ENCODE measurements around the gene TMEM235. TPM values are rescaled to one million over a fixed set of nuclear protein-coding genes. Genes with fewer than 3 reads are reported as not detected.
"Not testable (repeated sequence)": the region's sequence is repeated elsewhere in the genome, so short reads cannot be mapped to it uniquely, and the experiment has no call there.

Gene TMEM235
- total RNA-seq, 2 donors from 2014 or later, result not detected

DNA sequence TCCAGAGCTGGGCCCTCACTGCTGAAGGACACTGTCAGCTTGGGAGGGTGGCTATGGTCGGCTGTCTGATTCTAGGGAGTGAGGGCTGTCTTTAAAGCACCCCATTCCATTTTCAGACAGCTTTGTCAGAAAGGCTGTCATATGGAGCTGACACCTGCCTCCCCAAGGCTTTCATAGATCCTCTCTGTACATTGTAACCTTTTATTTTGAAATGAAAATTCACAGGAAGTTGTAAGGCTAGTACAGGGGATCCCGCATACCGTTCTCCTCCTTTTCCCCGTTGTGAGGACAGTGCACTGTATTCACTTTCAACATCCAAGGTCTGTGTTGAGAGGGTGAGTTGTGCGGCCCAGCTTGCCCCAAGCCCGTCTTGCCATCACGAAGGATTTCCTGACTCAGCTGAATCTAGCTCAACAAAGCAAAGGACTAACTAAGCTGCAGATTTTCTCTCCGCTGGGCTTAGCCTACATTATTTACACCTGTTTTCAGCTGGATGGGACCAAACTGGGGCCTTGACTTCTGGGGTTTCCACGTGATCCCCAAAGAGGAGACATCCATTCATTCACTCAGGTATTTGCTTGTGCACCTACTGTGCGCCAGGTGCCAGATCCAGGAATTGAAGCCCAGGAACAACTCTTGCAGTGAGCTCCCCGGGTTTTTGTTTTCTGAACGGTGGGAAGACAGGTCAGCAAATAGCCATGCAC is 5.2 kb upstream of the TMEM235 start:
- H3K36me3 Mint-ChIP-seq, result no peaks in the 10 kb centered on the region

DNA sequence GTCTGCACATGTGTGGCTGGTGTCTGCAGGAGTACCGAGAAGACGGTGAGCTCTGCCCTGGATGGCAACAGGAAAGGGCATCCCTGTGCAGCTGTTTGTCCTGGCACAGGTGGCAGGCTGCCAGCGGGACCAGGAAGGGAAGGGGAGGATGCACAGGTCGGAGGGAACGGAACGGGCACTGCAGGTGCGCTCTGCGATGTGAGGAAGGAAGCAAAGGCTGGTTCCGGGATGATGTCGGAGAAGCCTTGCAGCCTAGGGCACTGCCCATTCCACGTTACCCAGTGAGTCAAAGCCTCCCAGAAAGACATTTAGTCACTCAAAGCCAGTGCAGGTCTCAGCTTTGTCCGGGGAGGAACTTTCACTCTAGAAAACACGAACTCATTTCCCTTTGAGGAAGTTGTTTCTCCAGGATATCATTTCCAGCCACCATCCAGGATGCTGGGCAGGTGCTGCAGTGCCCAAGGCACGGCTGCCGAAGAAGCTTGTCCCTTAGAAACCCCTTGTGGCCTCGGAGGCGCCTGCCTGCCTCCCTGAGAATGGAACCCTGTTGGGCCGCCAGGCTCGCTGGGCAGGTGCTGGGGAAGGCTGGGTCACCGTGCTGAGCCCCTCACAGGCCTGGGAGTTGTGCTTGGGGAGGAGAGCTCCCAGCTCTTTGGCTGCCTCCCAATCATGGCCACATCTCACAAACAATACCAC is 4.5 kb upstream of the TMEM235 start:
- Mint-ChIP-seq H3K4me3 (no peak overlapping the region), H3K27ac (no peak overlapping the region), H3K4me1 (ENCODE audit: low read depth in 2 of 2) (no peaks in the 10 kb centered on the region), H3K36me3 (no peaks in the 10 kb centered on the region), H3K9me3 (no peaks in the 10 kb centered on the region), H3K27me3 (peaks cover 0 to 13% of the 10 kb centered on the region in 2 donors)
- DNase-seq (ENCODE audit: low spot score), result no peak
- no peak for ATAC-seq

More for the DNA sequence above, 5.2 kb upstream of the TMEM235 start:
- H3K9me3 Mint-ChIP-seq, result no peaks in the 10 kb centered on the region
- DNase-seq (ENCODE audit: low spot score) (no peak), ATAC-seq (no peak)
- no peaks in the 10 kb centered on the region for H3K4me1 Mint-ChIP-seq (ENCODE audit: low read depth in 2 of 2)
- no peak overlapping the region for H3K4me3 Mint-ChIP-seq
- H3K27ac Mint-ChIP-seq, result no peak overlapping the region
- H3K27me3 Mint-ChIP-seq, result peaks cover 0 to 13% of the 10 kb centered on the region in 2 donors

DNA sequence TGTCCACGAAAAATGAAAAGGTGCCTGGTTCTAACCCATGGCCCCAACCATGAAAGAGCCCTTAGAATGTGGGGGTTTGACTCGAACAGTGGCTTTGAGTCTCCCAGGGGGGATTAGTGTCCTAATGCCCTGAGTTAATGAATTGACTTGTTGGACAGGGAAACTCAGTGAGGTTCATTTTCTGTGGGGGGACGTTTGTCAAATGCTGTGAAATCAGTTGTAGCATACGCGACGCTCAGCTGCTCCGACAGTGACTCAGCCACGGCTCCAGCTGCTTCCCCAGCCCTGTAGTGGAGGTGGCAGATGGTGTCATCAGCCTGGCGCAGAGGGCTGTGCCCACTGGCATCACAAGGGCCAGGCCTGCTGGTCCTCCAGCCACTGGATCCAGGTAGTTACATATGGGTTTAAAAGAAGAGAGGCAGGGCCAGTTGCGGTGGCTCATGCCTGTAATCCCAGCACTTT is 3.9 kb upstream of the TMEM235 start:
- Mint-ChIP-seq H3K27ac (no peak overlapping the region), H3K4me1 (ENCODE audit: low read depth in 2 of 2) (peaks cover 0 to 4% of the 10 kb centered on the region in 2 donors), H3K4me3 (no peak overlapping the region), H3K9me3 (no peaks in the 10 kb centered on the region), H3K36me3 (no peaks in the 10 kb centered on the region), H3K27me3 (peaks cover 0 to 16% of the 10 kb centered on the region in 2 donors)
- no peak for ATAC-seq
- no peak for DNase-seq (ENCODE audit: low spot score)

DNA sequence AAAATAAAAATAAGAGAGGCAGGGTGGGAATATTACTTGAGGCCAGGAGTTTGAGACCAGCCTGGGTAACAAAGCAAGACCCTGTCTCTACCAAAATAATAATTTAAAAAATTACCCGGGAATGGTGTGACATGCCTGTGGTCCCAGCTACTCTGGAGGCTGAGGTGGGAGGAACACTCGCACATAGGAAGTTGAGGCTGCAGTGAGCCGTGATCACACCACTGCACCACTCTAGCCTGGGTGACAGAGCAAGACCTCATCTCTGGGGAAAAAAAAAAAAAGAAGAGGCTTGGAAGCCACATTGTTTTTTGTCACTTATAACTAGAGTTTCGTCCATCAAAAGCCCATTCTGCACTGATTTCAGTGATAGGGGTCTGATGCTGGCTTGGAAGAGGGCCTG is 3.3 kb upstream of the TMEM235 start:
- H3K4me3 Mint-ChIP-seq, result no peak overlapping the region
- peaks cover 0 to 21% of the 10 kb centered on the region in 2 donors for H3K27me3 Mint-ChIP-seq
- peaks cover 0 to 6% of the 10 kb centered on the region in 2 donors for H3K4me1 Mint-ChIP-seq (ENCODE audit: low read depth in 2 of 2)
- no peak for DNase-seq (ENCODE audit: low spot score)
- H3K36me3 Mint-ChIP-seq, result no peaks in the 10 kb centered on the region
- no peak for ATAC-seq
- H3K9me3 Mint-ChIP-seq, result no peaks in the 10 kb centered on the region
- no peak overlapping the region for H3K27ac Mint-ChIP-seq

DNA sequence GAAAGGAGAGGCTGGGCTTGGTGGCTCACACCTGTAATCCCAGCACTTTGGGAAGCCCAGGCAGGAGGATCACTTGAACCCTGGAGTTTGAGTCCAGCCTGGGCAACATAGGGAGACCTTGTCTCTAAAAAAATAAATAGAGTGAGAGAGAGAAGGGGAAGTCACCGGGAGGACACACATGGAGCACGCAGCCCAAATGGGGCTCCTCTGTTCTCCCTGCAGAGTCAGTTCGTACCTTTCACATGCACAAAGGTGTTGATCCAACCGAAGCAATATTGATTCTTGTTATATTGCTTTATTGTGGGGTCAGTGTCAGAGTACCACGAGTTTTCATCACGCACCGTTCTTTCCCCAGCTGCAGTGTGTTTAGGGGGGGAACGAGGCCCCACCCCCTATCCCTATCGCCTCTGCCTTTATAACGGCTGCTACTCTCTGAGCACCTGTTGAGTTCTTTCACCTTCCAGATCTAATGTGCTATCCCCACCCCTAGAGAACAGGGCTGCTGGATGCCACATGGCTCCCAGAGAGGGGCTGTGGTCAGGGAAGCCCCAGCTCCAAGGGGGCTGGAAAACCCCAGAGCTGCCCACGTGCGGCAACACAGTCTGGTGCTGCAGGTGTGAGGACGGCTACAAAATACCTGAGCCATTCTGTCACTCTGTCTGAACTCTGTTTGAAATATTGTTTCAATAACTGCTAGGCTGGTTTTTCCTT is 1.0 kb upstream of the TMEM235 start:
- no peaks in the 10 kb centered on the region for H3K9me3 Mint-ChIP-seq
- peaks cover 0 to 21% of the 10 kb centered on the region in 2 donors for H3K27me3 Mint-ChIP-seq
- no peaks in the 10 kb centered on the region for H3K36me3 Mint-ChIP-seq
- peaks cover 0 to 6% of the 10 kb centered on the region in 2 donors for H3K4me1 Mint-ChIP-seq (ENCODE audit: low read depth in 2 of 2)
- no peak overlapping the region for H3K4me3 Mint-ChIP-seq
- H3K27ac Mint-ChIP-seq, result no peak overlapping the region
- ATAC-seq (no peak), DNase-seq (ENCODE audit: low spot score) (no peak)

DNA sequence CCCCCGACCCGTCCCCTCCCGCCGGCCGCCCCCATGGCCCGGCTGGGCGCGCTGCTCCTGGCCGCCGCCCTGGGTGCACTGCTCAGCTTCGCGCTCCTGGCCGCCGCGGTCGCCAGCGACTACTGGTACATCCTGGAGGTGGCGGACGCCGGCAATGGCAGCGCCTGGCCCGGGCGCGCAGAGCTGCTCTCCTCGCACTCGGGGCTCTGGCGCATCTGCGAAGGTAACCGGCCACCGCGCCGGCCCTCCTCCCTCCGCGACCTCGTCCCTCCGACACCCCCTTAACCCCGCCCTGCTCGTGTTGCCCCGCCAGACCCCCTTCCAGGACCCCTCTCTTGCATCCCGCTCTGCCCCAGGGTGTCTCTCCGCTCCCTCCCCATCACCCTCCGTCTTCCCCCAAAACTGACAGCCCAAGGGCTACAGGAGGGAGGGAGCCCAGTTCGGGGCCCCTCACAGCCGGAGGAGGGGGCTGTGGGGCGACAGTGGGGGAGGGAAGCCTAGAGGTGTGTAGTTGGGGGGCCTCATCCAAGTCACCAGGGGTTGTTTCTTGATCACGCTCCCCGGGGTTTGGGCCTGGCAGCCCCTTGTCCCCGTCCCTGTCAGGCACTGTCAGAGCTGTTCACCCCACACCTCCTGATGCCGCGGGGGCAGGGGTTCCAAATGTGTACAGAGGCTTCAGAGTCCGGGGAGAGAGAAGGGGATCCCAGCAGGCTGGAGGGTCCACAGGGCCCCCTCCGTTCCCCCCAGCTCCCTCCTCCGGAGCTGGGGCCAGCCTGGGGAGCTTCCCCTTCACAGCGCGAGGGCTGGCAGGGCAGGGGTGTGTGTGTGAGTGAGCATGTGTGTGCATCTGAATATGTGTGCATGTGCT is 794 bp downstream of the TMEM235 start:
- no peak for DNase-seq (ENCODE audit: low spot score)
- H3K4me3 Mint-ChIP-seq, result no peak overlapping the region

DNA sequence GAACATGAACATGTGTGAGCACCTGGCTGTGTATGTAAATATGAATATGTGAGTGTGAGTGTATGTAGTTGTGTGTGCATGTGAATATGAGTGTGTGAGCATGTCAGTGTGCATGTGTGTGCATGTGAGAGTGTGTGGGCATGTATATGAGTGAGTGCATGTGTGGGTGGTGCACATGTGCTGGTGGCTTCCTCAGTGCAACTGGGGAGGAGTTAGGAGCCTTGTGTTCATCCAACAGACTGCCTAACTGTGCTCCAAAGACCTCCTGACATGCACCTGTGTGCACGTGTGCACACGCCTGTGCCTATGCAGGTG is 1.4 kb downstream of the TMEM235 start:
- peaks cover 0 to 15% of the 10 kb centered on the region in 2 donors for H3K27me3 Mint-ChIP-seq
- H3K4me3 Mint-ChIP-seq, result no peak overlapping the region
- no peak overlapping the region for H3K27ac Mint-ChIP-seq
- no peaks in the 10 kb centered on the region for H3K9me3 Mint-ChIP-seq
- no peaks in the 10 kb centered on the region for H3K36me3 Mint-ChIP-seq
- H3K4me1 Mint-ChIP-seq (ENCODE audit: low read depth in 2 of 2), result peaks cover 0 to 6% of the 10 kb centered on the region in 2 donors
- ATAC-seq (no peak), DNase-seq (ENCODE audit: low spot score) (no peak)

More for the DNA sequence above, 794 bp downstream of the TMEM235 start:
- Mint-ChIP-seq H3K27ac (no peak overlapping the region), H3K4me1 (ENCODE audit: low read depth in 2 of 2) (peaks cover 0 to 6% of the 10 kb centered on the region in 2 donors), H3K9me3 (no peaks in the 10 kb centered on the region), H3K27me3 (peaks cover 0 to 19% of the 10 kb centered on the region in 2 donors), H3K36me3 (no peaks in the 10 kb centered on the region)
- ATAC-seq, result peak; percentile 56 to 69

DNA sequence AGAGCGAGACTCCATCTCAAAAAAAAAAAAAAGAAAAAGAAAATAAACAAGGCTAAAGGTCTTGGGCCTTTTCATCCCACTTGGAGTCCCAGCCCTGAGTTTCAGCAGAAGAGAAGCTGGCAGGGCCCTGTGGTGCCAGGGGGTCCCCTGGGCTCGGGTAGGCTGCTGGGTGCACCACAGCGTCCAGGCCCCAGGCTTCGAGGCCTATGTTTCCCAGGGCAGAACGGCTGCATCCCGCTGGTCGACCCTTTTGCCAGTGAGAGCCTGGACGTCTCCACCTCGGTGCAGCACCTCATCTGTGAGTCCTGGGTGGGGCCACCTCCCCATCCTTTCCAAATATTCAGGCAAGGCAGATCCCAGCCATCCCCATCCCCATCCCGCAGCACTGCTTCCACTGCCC is 2.2 kb downstream of the TMEM235 start:
- Mint-ChIP-seq H3K9me3 (no peaks in the 10 kb centered on the region), H3K4me1 (ENCODE audit: low read depth in 2 of 2) (peaks cover 0 to 6% of the 10 kb centered on the region in 2 donors), H3K36me3 (no peaks in the 10 kb centered on the region), H3K27ac (no peak overlapping the region), H3K27me3 (peaks cover 0 to 15% of the 10 kb centered on the region in 2 donors), H3K4me3 (no peak overlapping the region)
- ATAC-seq (no peak), DNase-seq (ENCODE audit: low spot score) (no peak)

DNA sequence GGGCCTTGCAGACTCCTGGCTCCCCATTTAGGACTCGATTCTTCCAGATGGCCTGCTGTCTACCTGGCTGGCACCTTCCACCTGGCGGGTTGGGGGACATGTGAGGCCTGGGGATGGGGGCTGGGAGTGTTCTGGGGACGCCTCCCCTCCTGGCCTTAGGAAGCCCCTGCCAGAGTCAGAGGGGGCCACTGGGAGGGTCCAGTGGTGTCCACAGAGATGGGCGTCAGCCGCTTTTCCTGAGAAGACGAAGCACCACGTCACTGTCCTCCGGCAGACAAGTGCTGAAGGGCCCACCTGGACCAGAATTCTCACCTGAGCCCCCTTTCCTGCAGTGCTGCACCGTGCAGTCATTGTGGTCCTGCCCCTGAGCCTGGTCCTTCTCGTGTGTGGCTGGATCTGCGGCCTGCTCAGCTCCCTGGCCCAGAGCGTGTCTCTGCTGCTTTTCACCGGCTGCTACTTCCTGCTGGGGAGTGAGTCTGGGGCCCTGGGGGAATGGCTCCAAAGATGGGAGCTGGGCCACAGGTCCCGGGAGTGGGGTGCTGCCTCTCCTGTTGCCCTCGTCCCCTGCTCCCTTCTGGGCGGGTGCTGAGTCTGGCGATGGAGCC is 2.9 kb downstream of the TMEM235 start:
- peaks cover 0 to 6% of the 10 kb centered on the region in 2 donors for H3K4me1 Mint-ChIP-seq (ENCODE audit: low read depth in 2 of 2)
- ATAC-seq, result no peak
- no peak overlapping the region for H3K27ac Mint-ChIP-seq
- no peaks in the 10 kb centered on the region for H3K36me3 Mint-ChIP-seq
- H3K27me3 Mint-ChIP-seq, result peaks cover 0 to 15% of the 10 kb centered on the region in 2 donors
- no peaks in the 10 kb centered on the region for H3K9me3 Mint-ChIP-seq
- no peak overlapping the region for H3K4me3 Mint-ChIP-seq
- DNase-seq (ENCODE audit: low spot score), result no peak

DNA sequence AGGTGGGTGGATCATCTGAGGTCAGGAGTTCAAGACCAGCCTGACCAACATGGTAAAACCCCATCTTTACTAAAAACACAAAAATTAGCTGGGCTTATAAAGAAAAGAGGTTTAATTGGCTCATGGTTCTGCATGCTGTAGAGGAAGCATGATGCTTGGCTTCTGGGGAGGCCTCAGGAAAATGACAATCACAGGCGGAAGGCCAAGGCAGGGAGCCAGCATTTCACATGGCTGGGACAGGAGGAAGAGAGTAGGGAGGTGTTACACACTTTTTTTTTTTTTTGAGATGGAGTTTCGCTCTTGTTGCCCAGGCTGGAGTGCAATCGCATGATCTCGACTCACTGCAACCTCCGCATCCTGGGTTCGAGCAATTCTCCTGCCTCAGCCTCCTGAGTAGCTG is 3.6 kb downstream of the TMEM235 start:
- not testable (repeated sequence) for ATAC-seq; DNase-seq (ENCODE audit: low spot score); H3K9me3 Mint-ChIP-seq; H3K4me1 Mint-ChIP-seq (ENCODE audit: low read depth in 2 of 2); H3K36me3 Mint-ChIP-seq; H3K4me3 Mint-ChIP-seq; H3K27ac Mint-ChIP-seq
- peaks cover 0 to 15% of the 10 kb centered on the region in 2 donors for H3K27me3 Mint-ChIP-seq

DNA sequence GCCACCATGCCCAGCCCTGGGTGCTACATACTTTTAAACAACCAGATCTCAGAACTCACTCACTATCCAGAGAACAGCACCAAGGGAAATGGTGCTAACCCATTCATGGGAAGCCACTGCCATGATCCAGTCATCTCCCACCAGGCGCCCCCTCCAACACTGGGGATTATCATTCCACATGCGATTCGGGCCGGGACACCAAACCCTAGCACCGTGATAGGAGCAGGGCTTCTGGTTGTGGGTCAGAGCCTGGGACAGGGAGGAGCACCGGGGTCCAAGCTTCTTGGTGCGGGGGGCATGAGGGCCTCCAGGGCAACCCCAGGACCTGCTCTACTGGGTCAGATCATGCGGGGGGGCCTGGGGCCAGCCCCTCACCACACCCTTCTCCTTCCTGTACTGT is 4.5 kb downstream of the TMEM235 start:
- ATAC-seq (no peak), DNase-seq (ENCODE audit: low spot score) (no peak)
- peaks cover 0 to 10% of the 10 kb centered on the region in 2 donors for H3K27me3 Mint-ChIP-seq
- H3K9me3 Mint-ChIP-seq, result no peaks in the 10 kb centered on the region
- H3K4me1 Mint-ChIP-seq (ENCODE audit: low read depth in 2 of 2), result peaks cover 0 to 6% of the 10 kb centered on the region in 2 donors
- no peak overlapping the region for H3K4me3 Mint-ChIP-seq
- H3K36me3 Mint-ChIP-seq, result no peaks in the 10 kb centered on the region
- no peak overlapping the region for H3K27ac Mint-ChIP-seq

DNA sequence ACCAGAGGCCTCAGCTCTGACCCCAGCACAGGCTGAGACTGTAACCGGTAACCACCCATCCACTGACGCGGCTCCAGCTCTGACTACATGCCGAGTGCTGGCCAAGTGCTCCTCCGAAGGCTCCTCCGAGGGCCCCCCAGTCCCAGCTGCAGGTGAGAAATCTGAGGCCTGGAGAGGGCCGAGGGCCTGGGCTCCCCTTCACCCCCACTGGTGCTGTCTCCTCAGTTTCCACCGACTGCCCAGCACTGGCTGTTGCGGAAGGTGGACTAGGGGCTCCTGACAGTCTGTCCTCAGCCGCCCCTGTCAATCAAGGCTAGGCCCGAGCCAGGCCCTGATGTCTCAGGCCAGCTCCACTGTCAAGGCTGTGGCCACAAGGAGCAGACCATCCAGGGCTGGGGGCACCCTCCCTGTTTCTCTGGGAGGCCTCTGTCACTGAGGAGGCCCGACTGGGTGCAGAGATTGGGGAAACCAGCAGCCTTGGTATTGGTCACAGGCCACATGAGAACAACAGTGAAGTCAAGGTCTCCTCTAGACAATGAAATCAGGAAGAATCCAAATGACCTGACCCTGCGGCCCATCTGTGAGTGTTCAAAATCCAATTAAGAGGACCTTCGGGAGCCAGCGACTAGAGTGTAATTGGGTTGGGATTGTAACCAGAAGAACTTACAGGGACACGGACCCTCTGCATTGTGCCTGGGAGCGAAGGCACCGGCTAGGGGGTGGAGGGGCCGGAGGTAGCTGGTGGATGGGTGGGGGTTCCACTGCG is 5.1 kb downstream of the TMEM235 start:
- Mint-ChIP-seq H3K4me1 (ENCODE audit: low read depth in 2 of 2) (peaks cover 0 to 9% of the 10 kb centered on the region in 2 donors), H3K36me3 (no peaks in the 10 kb centered on the region), H3K9me3 (no peaks in the 10 kb centered on the region), H3K27ac (no peak overlapping the region), H3K27me3 (peaks cover 0 to 8% of the 10 kb centered on the region in 2 donors), H3K4me3 (no peak overlapping the region)
- DNase-seq (ENCODE audit: low spot score) (no peak), ATAC-seq (no peak)
